Prostate gland (tissue), 2 donors: ENCODE results near the gene RBBP8NL. TPM values are rescaled to one million over a fixed set of nuclear protein-coding genes. Genes with fewer than 3 reads are reported as not detected.

ENCODE experiments used
- DNase-seq: peaks from one replicate; pipeline ENCODE4 v3.0.0-alpha.2; 2019; ENCODE audit warnings: low spot score
- H3K27ac ChIP-seq, 2 donors: fragments of 200-600 bp; sonication (generic); 2 replicates each; pipeline ENCODE4 v1.5.1; 2017 to 2019
- H3K27me3 ChIP-seq: fragments of 200-600 bp; sonication (generic); replicated peaks from 2 replicates; pipeline ENCODE4 v1.5.1; 2019; ENCODE audit not compliant: insufficient read depth
- H3K36me3 ChIP-seq, 2 donors: fragments of 200-600 bp; sonication (generic); 1 replicate in 1 of 2; 2 replicates in 1 of 2; pipeline versions ENCODE4 v1.5.1 to v1.8.1; 2017 to 2019
- H3K4me1 ChIP-seq: fragments of 200-600 bp; sonication (generic); replicated peaks from 2 replicates; pipeline ENCODE4 v1.5.1; 2019
- H3K4me3 ChIP-seq, 2 donors: fragments of 200-600 bp; sonication (generic); 2 replicates each; pipeline ENCODE4 v1.5.1; 2017 to 2019
- H3K9me3 ChIP-seq: fragments of 200-600 bp; sonication (generic); 2 replicates; pipeline ENCODE4 v1.5.1; 2017
- CTCF ChIP-seq, 4 experiments: fragments of 200-600 bp in 2 of 4; fragments of 450-650 bp in 2 of 4; sonication (generic) in 2 of 4; IDR thresholded peaks; 1 replicate in 3 of 4; 2 replicates in 1 of 4; pipeline ENCODE4 v1.5.1; 2016 to 2019; ENCODE audit warnings: antibody characterized with exemption in 4 of 4, mild to moderate bottlenecking in 2 of 4, moderate library complexity in 2 of 4
- POLR2A ChIP-seq: fragments of 450-650 bp; IDR thresholded peaks from one replicate; pipeline ENCODE4 v1.6.1; 2016; ENCODE audit warnings: antibody characterized with exemption, mild to moderate bottlenecking
- POLR2AphosphoS5 ChIP-seq: sonication (generic); formaldehyde crosslinking; IDR thresholded peaks from one replicate; pipeline ENCODE4 v1.6.1; 2017; ENCODE audit warnings: antibody characterized with exemption
- WGBS: methylation state at CpG from one replicate; pipeline ENCODE4 v1.1.5; 2018; 5-methylcytosine and 5-hydroxymethylcytosine counted together
- intact Hi-C: fragments of 100-400 bp; cut with DNase I; formaldehyde crosslinking; loops from one replicate; pipeline ENCODE4 v1.14.2; 2022
- total RNA-seq, 2 donors: library from RNA; depleted of rRNA; stranded (reverse); fragments of >200 nt; gene quantifications; one replicate each; pipeline ENCODE4 v1.1.0, GENCODE V29; 2016

Gene RBBP8NL
- total RNA-seq, 2 donors from 2014 or later, result 4.9 to 10.9 TPM

- no peaks in the 10 kb centered on the region for H3K4me1 ChIP-seq
- H3K27me3 ChIP-seq, result peaks cover 27% of the 10 kb centered on the region
Measured at GRCh38 chr20:62474604-62475026, 47.3 kb upstream of the RBBP8NL start.

GRCh38 chr20:62473717-62474603 is 46.6 kb upstream of the RBBP8NL start:
- Histone ChIP-seq H3K9me3 (no peaks in the 10 kb centered on the region), H3K27me3 (peaks cover 27% of the 10 kb centered on the region), H3K27ac (peak overlapping the region; percentile 14 to 52), H3K4me3 (no peak overlapping the region), H3K4me1 (no peaks in the 10 kb centered on the region), H3K36me3 (no peaks in the 10 kb centered on the region)
- TF ChIP-seq POLR2A, result no peak
- no peak for TF ChIP-seq POLR2AphosphoS5
- TF ChIP-seq CTCF (IDR thresholded peaks at IDR 0.05), result no peak
- DNase-seq, result no peak
- WGBS, result 29% methylated on average over 48 of the region's 52 CpGs
- intact Hi-C loops, result no loop called here

More at GRCh38 chr20:62474604-62475026, 47.3 kb upstream of the RBBP8NL start:
- H3K27ac ChIP-seq, result peak overlapping the region; percentile 14 to 52
- H3K9me3 ChIP-seq, result no peaks in the 10 kb centered on the region
- DNase-seq, result no peak
- H3K4me3 ChIP-seq, result peak overlapping the region; percentile 25 to 29
- TF ChIP-seq CTCF (IDR thresholded peaks at IDR 0.05) (no peak), POLR2AphosphoS5 (no peak), POLR2A (no peak)
- WGBS, result 14% methylated on average over 25 of the region's 25 CpGs
- intact Hi-C loops, result no loop called here
- no peaks in the 10 kb centered on the region for H3K36me3 ChIP-seq

- intact Hi-C loops, result no loop called here
- peak overlapping the region; percentile 11 to 57 for H3K27ac ChIP-seq
- 69% methylated on average over 28 of the region's 30 CpGs for WGBS
- peaks cover 25% of the 10 kb centered on the region for H3K27me3 ChIP-seq
- no peaks in the 10 kb centered on the region for H3K4me1 ChIP-seq
- no peaks in the 10 kb centered on the region for H3K36me3 ChIP-seq
- DNase-seq, result no peak
- TF ChIP-seq POLR2AphosphoS5 (no peak), CTCF (IDR thresholded peaks at IDR 0.05) (no peak)
- H3K9me3 ChIP-seq, result no peaks in the 10 kb centered on the region
- no peak overlapping the region for H3K4me3 ChIP-seq
Measured at GRCh38 chr20:62472941-62473585, 45.7 kb upstream of the RBBP8NL start.

GRCh38 chr20:62472138-62472940 is 45.0 kb upstream of the RBBP8NL start:
- H3K4me3 ChIP-seq, result no peak overlapping the region
- no peaks in the 10 kb centered on the region for H3K9me3 ChIP-seq
- WGBS, result 67% methylated on average over 23 of the region's 23 CpGs
- no peak for DNase-seq
- peaks cover 20% of the 10 kb centered on the region for H3K27me3 ChIP-seq
- peak overlapping the region in 1 of 2 donors; percentile 57 for H3K27ac ChIP-seq
- TF ChIP-seq POLR2AphosphoS5 (no peak), POLR2A (no peak), CTCF (IDR thresholded peaks at IDR 0.05) (no peak)
- intact Hi-C loops, result no loop called here
- H3K4me1 ChIP-seq, result no peaks in the 10 kb centered on the region
- H3K36me3 ChIP-seq, result no peaks in the 10 kb centered on the region
